GM23338 (cell line): ENCODE results near the gene MORC3.

ENCODE experiments used
- CREB1 ChIP-seq: fragments of 250-450 bp; sonication (Bioruptor Pico); IDR thresholded peaks from 2 replicates; pipeline ENCODE4 v1.5.0; 2020; ENCODE audit warnings: low read depth, mild to moderate bottlenecking, moderate library complexity
- EZH2 ChIP-seq: fragments of 200-600 bp; sonication (generic); IDR thresholded peaks from one replicate; pipeline ENCODE4 v1.8.0; 2017; ENCODE audit warnings: antibody characterized with exemption, mild to moderate bottlenecking, low read depth; ENCODE audit not compliant: unreplicated experiment
- EZH2phosphoT487 ChIP-seq: fragments of 200-600 bp; sonication (generic); IDR thresholded peaks from one replicate; pipeline ENCODE4 v1.8.1; 2018; ENCODE audit warnings: antibody characterized with exemption; ENCODE audit not compliant: unreplicated experiment
- JUNB ChIP-seq: IDR thresholded peaks from one replicate; pipeline ENCODE4 v1.6.1; 2016; ENCODE audit warnings: antibody characterized with exemption; ENCODE audit not compliant: unreplicated experiment
- POLR2AphosphoS5 ChIP-seq: IDR thresholded peaks from 2 replicates; pipeline ENCODE4 v1.6.1; 2016; ENCODE audit warnings: antibody characterized with exemption, low read depth
- TF ChIP-seq, protein P1 (sequence below), 2 experiments: fragments of 200-600 bp in 1 of 2; sonication (generic) in 1 of 2; conservative IDR thresholded peaks; 2 replicates each; pipeline versions ENCODE4 v1.5.1 to v1.6.1; 2016 to 2017; ENCODE audit warnings: antibody characterized with exemption in 2 of 2, low read depth in 2 of 2, mild to moderate bottlenecking in 2 of 2, moderate library complexity in 1 of 2
- TF ChIP-seq, protein P2 (sequence below): IDR thresholded peaks from one replicate; pipeline ENCODE4 v1.6.1; 2018; ENCODE audit warnings: antibody characterized with exemption; ENCODE audit not compliant: unreplicated experiment

DNA sequence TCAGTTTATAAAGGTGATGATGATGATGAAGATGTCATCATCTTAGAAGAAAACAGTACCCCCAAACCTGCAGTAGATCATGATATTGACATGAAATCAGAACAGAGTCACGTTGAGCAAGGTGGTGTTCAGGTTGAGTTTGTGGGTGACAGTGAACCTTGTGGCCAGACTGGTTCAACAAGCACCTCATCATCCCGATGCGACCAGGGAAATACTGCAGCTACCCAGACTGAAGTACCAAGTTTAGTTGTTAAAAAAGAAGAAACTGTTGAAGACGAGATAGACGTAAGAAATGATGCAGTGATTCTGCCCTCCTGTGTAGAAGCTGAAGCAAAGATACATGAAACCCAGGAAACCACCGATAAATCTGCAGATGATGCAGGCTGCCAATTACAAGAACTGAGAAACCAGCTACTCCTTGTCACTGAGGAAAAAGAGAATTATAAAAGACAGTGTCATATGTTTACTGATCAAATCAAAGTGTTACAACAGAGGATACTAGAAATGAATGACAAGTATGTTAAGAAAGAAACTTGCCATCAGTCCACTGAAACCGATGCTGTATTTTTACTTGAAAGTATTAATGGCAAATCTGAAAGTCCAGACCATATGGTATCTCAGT, 49.2 kb downstream of the MORC3 start:
- no peak for TF ChIP-seq EZH2
- TF ChIP-seq, protein P1, sequence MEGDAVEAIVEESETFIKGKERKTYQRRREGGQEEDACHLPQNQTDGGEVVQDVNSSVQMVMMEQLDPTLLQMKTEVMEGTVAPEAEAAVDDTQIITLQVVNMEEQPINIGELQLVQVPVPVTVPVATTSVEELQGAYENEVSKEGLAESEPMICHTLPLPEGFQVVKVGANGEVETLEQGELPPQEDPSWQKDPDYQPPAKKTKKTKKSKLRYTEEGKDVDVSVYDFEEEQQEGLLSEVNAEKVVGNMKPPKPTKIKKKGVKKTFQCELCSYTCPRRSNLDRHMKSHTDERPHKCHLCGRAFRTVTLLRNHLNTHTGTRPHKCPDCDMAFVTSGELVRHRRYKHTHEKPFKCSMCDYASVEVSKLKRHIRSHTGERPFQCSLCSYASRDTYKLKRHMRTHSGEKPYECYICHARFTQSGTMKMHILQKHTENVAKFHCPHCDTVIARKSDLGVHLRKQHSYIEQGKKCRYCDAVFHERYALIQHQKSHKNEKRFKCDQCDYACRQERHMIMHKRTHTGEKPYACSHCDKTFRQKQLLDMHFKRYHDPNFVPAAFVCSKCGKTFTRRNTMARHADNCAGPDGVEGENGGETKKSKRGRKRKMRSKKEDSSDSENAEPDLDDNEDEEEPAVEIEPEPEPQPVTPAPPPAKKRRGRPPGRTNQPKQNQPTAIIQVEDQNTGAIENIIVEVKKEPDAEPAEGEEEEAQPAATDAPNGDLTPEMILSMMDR (conservative IDR thresholded peaks at IDR 0.05; ENCODE audit: low read depth in 2 of 2), result no peak
- no peak for TF ChIP-seq POLR2AphosphoS5
- no peak for TF ChIP-seq CREB1 (CRISPR knock-in tag)
- TF ChIP-seq, protein P2, sequence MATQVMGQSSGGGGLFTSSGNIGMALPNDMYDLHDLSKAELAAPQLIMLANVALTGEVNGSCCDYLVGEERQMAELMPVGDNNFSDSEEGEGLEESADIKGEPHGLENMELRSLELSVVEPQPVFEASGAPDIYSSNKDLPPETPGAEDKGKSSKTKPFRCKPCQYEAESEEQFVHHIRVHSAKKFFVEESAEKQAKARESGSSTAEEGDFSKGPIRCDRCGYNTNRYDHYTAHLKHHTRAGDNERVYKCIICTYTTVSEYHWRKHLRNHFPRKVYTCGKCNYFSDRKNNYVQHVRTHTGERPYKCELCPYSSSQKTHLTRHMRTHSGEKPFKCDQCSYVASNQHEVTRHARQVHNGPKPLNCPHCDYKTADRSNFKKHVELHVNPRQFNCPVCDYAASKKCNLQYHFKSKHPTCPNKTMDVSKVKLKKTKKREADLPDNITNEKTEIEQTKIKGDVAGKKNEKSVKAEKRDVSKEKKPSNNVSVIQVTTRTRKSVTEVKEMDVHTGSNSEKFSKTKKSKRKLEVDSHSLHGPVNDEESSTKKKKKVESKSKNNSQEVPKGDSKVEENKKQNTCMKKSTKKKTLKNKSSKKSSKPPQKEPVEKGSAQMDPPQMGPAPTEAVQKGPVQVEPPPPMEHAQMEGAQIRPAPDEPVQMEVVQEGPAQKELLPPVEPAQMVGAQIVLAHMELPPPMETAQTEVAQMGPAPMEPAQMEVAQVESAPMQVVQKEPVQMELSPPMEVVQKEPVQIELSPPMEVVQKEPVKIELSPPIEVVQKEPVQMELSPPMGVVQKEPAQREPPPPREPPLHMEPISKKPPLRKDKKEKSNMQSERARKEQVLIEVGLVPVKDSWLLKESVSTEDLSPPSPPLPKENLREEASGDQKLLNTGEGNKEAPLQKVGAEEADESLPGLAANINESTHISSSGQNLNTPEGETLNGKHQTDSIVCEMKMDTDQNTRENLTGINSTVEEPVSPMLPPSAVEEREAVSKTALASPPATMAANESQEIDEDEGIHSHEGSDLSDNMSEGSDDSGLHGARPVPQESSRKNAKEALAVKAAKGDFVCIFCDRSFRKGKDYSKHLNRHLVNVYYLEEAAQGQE, result no peak
- TF ChIP-seq EZH2phosphoT487, result no peak
- TF ChIP-seq JUNB, result no peak
